COLO829 (cell line): ENCODE measurements around the gene CCL27.

Experiments used
- DNase-seq: peaks from one replicate; pipeline ENCODE4 v3.0.0; 2012; ENCODE audit warnings: low spot score

CCL27 gene

DNA sequence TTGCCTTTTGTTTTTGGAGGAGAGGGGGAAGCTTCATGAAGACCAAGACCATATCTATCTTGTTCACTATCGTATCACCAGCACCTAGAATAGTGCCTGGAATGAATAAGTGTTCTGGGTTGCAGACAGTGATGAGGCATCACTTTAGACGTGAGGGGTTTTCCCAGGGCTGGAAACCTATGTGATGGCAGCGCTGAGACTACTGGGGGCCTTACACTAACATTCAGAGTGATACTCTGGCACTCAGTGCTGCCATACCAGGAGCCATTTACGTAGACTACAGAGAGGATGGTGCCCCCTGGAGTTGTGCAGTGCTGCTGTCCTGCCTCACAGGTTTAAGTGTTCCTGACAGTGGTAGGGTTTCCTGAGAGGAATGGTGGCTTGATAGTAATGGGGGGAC lies 21.7 kb upstream of the CCL27 start:
- no peak for DNase-seq

DNA sequence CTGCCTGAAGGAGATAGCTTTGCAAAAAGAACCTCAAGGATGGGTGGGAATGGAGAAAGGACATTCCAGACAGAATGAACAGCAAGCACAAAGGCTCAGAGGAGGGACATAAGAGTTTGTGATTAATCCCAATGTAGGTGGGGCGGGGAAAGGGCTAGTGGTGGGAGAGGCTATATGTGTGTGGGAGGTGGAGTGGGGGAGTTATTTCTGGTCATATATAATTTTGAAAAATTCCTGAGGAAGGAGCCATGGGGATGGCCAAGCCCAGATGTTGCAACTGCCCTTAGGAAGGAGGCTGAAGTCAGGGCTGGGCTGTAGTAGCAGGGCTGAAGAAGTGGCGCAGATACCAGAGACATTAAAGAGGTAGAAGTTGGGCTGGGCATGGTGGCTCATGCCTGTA lies 13.4 kb upstream of the CCL27 start:
- no peak for DNase-seq

DNA sequence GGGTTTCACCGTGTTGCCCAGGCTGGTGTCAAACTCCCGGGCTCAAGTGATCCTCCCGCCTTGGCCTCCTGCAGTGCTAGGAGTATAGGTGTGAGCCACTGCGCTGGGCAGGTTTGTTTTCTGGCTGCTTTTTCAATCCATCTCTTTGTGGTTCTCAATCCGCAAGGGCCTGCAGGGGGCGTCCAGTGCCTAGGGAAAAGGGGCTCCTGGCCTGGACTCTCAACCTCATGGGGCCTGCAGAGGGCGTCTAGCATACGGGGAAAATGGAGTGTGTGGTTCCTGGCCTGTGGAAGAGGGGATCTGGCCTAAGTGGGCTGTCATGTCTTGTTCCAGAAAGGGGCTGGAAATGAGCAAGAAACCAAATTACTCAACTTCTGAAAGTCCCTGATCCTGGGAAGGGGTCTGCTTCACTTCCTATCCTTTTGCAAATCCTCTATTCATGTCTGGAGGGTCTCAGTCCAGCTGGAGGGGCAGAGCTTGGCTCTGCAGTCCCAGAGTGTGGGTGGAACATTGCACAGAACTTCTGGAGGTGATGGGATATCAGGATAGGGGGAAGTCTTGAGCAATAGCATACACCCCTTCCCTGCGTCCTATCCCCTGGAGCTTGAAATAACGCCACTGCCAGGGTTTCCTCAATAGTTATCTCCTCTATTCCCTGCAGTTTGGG lies 12.7 kb upstream of the CCL27 start:
- peak; percentile 76 for DNase-seq

DNA sequence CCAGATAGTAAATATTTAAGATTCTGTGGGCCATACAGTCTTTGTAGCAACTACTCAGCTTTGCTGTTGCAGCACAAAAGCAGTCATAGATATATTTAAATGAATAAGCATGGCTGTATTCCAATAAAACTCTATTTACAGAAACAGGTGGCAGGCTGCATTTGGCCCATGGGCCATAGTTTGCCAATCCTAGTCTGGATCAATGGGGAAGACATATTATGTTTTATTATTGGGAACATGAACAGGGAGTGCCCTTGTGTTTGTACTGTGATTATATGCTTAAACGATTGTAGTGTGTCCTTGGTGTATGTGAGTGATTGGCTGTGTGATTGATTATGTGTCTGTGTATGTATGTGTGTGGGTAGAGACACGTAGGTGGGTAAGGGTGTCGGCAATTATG lies 12.0 kb upstream of the CCL27 start:
- DNase-seq: no peak

DNA sequence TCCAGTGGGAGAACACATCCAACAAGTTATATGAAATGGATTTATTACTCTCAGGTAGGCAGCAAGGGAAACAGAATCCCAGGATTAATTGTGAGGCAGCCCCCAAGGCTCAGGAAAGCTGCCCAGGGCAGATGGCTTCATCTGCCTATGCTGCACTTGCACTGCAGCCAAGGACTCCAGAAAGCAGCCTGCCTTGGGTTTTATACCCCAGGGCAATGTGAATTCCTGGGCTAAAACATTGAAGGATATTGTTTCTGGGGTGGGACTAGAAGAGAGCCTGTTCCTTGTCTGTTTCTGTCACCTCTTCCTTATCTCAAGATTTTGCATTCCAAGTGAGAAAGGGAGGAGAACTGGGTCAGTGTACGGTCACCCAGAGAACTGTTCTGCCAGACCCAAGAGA lies 8.8 kb upstream of the CCL27 start:
- no peak for DNase-seq

DNA sequence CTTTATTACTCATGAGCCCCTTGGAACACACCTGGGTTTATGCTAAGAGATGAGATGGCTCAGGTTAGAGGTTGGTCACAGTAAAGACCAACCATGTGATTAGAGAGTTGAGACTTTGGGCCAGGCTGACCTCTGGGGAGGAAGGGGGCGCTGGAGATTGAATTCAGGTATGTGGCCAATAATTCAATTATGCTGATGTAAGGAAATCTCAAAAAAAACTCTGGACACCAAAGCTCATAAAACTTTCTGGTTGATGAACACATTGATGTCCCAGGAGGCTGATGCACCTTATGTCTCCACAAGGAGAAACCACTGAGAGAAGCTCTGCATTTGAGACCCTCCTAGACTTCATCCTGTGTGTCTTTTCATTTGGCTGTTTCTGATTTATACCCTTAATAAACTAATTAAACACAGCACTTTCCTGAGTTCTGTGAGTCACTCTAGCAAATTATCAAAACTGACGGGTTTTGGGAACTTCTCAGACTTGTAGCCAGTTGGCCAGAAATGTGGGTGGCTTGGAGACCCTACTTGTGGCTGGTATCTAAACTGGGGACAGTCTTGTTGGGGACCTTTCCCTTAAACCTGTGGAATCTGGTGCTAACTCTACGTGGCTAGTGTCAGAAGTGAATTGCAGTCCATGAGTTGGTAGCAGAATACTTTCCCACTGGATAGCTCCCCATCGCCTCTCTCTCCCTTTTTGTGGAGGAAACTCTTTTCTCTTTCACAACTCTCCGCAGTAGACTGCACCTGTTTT lies 7.5 kb upstream of the CCL27 start:
- no peak for DNase-seq

DNA sequence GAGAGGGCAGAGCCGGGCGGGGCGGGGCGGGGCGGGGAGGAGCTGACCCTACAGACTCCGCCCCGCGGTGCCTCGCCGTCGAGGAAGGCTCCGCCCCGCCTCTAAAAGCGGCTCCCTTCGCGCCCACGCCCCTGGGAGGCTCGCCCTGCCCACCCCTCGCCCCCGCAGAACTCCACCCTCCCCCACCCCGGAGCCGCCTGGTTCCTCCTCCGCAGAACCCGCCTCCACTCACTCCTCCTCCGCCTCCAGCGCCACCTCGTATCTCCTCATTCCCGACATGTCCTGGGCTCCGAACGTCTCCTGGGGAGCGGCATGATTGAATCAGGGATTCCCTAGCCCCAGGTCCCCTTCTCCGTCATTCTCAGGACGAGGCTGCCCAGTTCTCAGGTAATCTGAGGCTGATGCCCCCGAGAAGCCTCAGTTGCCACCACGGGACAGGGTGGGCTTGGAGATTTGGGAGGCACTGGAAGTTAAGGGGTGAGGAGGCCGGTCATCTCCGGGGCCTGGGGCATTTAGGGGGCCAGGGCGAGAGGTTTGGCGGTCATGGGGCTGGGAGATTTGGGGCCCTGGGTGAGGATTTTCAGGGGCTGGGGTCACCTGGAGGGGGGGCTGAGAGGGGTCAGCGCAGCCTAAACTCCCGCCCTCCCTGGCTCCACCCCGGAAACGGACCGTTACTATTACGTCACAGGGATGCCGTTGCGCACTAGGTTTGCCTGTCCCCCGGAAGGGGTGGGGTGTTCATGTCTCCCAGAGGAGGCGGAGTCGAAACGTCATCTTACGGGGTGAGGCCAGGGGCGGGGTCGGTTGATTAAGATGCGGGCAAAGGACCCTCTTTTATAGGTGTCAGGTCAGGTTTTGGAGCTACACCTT lies 3.2 kb upstream of the CCL27 start:
- DNase-seq: peak; percentile 99

DNA sequence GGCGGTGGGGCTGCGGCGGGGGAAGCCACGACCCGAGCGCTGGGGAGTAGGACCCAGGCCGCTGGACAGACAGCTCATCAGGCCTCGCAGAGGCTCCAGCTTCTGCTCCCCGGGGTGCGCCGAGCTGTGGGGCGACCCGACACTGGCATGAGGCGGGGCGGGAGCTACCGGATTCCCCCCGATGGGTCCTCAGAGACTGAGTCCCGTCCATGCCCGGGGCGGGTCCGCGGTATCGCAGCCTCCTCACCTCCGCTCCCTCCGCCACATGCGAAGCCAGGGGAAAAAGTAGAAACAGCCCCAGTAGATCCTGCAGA lies 2.6 kb upstream of the CCL27 start:
- DNase-seq: no peak

DNA sequence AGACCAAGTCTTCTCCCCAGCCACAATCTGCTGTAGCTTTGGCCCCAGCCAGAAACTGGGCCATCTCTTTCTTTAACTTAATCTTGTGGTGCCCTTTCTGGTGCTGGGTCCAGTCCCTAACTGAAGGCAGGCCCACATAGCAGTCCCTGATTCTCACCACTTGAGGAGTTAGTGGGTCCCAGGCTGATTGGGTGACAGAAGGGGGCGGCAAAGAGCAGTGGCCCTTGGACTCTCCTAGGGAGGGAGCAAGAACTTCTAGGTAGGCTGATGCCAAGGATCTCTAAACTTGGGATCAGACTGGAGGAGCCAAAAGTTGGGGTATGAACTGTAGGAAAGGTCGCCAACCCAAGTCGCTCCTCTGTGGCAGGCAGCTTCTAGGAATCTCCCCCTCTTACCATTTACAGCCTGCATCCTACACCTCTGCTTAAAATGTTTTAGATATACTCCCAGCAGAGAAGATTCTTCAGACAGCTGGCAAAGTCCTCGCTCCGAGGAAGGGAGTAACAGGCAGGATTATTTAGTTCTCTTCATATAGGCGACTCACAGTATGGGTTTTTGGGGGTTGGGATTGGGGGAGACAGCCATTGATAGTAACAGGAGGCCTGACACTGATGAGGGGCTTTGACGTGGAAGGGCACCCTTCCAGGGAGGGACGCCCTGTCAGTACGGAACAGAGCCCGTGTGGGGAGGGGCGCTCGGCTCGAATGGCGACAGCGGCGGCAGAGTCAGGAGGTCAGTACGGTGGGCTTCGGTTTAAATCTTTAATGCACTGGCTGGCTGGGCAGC lies 2.0 kb upstream of the CCL27 start:
- DNase-seq: peak; percentile 89

DNA sequence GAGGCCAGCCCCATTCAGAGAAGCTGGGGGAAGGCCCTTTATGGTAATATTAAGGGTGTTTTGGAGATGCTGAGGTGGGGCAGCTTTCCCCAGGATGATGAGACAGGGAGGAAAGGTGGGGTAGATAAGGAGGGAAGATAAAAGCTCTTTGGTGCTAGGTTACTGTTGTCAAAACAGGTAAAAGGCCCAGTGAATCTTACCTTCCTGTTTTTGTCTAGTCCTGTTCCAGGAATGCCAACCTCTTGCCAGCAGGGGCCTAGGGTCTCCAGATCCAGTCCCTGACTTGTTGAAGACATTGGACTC lies 797 bp upstream of the CCL27 start:
- DNase-seq: no peak

DNA sequence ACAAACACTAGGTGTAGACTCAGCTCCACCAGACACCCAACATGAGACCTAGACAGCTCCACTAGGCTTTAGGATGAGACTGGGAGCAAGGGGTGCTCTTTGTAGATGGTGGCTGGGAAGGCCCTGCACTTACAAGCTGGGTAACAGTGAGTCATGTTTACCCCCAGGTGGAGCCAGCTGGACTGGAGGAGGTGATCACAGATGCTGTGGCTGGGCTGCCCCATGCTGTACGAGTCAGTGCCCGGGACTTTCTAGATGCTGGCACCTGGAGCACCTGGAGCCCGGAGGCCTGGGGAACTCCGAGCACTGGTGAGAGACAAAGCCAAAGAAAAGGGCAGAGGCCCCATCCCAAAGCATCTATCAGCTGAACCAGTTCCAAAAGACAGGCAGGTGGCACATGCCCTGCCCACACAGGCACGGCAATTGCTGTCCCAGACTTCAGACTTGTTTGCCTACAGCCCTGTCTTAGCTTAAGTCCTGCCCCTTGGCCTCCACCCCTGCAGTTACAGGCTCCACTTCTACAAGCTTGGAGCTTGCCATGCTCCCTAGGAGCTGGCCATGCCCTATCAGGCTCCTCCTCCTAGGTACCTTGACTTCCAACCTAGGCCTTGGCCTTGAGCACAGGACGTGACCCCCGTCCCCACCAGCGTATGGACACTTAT lies 2.7 kb downstream of the CCL27 start:
- no peak for DNase-seq

DNA sequence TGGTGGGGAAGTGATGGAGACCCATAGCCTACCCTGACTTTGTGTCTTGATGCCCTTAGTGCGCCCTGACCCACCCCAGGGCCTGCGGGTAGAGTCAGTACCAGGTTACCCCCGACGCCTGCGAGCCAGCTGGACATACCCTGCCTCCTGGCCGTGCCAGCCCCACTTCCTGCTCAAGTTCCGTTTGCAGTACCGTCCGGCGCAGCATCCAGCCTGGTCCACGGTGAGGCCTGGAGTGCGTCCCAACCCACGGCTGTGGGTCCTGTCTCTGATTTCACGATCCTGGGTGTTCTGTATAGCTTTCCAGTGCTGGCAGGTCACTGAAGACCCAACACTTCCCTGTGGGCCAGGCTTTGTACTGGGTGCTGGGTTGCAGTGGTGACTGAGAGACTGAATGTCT lies 4.0 kb downstream of the CCL27 start:
- DNase-seq: no peak

DNA sequence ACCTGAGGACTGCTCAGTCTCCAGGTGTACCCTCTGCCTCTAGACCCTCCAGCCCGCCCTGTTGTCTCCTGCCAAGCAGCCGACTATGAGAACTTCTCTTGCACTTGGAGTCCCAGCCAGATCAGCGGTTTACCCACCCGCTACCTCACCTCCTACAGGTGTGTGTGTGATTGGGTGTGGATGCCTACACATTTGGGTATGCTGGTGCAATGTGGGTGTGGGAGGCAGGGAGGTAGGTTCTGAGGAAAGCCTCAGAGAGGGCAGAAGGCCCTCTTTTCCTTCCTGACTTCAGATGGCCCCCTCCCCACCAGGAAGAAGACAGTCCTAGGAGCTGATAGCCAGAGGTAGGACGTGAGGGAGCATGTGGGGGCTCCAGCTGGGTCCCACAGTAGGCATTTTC lies 5.5 kb downstream of the CCL27 start:
- DNase-seq: no peak

DNA sequence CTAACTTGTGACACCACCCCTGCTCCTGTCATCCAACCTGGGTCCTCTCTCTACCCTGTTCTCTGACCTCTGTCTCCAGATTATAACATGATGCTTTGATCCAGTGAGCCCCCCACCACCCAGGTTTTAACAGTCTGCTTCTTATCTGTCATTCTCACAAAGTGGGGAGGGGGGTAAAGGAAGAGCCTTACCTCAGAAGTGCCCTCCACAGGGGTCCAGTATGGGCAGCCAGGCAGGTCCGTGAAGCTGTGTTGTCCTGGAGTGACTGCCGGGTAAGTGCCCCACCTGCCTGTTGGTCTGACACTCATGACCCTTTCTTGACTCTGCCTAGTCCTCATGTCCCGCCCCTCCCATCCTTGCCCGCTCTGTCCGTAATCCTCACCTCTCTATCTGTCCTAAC lies 7.1 kb downstream of the CCL27 start:
- DNase-seq: no peak

DNA sequence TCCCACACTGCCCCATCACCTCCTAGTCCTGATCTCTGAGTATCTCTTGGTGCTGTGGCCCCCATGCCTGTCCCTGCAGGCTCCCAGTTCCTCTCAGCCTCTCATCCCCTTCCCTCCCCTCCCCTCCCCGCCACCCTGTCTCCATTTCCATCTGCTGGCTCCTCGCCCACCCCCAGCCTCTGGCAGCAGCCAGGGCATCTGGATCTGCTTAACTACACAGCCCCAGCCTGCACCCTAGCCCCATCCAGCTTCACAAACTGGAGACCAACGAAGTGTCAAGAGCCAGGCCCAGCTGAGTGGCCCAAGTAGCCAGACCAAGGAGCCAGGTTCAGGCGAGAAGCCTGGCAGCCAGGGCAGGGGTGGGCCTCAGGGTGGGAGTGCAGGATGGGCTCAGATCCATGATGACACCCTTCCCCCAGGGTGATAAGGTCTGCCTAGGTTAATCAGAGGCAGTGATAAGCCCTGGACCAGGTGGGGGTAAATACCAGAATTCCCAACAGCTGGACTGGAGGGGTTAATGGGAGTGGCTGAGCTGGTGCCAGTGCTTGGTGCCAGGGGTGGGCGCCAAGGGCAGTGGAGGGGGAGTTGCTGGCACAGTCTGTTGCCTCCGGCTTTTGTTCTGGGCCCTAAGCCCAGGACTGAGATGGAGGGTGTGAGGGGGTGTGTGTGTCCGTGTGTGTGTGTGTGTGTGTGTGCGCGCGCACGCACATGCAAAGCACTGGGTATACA lies 8.0 kb downstream of the CCL27 start:
- DNase-seq: no peak

DNA sequence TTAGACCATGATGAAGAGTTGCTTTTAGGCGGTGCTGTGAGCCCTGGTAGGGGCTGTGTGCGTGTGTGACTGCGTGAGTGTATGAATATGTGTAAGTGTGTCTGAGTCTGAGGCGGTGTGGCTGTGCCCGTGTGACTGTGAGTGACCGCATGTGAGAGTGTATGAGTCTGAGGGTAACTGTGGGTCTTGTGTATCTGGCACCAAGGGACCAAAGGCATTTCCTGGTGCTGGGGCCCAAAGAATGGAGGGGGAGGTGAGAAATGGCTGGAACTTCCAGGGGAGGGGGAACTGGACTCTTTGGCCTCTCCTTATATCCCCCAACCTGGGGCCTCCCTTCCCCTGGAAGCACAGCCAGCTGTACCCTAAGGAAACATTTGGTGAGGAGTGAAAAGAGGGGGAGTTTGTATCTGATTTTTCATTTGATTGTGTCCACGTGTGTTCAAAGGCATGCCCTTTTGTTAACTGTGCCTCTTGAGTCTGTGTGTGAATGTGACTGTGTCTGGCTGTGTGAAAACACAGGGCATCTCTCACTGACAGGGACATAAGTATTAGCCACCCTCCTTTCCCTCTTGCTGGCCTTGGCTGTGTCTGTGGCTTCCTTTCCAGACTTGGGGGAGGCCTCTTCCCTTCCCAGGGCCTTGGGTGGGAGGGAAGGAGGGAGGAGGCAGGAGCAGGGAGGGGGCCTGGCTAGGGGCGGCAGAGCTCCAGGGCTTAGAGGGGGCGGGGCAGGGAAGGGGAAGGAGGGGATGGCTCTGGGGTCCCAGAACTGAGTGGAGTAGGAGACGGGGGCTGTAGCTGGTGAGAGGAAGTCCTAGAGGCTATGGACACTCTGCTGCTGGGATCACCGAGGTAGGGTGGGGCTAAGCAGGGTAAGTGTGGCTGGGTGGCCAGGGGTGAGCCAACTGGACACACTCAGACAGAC lies 9.0 kb downstream of the CCL27 start:
- no peak for DNase-seq

DNA sequence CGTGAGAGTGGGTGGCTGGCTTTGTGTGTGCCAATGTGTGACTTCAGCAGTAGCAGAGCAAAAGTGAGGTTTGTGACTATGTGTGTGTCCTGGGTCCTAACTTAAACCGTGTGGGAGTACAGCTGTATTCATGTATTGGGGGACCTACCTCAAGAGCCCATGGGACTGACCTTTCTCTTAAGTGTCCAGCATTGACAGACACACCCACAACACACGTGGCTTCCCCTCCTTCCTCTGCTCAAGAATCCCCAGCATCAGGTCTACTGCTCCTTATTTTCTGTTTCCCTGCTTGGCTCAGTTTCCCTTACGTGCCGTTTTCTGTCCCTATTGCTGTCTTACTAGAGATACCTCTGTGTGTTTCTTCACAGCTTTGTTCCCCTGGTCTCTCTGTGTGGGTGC lies 9.9 kb downstream of the CCL27 start:
- DNase-seq: no peak

DNA sequence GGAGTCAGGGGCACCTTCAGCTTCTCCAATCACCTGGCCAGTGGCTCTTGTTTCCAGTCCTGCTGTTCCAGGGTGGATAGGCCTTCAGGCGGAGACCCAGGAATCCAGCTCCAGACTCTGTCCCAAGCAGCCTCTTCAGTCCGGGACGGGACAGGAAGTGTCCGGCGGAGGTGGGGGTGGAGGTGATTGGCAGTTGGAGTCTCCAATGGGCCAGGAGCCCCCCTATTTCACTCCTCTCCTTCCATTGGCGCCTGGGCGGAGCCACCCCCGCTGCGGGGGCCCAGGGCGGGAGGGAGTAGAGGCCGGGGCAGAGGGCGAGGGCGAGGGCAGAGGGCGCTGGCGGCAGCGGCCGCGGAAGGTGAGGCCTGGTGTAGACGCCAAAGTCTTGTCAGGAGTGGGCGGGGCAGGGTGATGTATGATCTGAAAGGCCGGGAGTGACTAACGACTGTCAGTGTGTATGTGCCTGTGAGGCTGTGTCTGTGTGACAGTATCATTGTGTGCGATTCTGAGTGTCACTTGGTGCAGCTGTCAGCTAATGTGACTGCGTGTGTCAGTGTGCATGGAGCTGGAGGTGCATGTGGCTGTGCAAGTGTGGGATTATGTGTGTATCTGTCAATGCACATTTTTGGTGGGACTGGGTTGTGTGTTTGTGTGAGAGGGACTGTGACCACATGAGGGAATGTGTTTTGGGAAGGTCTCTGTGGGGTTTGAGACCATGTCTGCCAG lies 10.4 kb downstream of the CCL27 start, which contains the start of gene IL11RA:
TSS of gene IL11RA (plus strand) at position 310 of the 726 bp plus-strand sequence. CDS start 3,033 bp downstream, outside the sequence.
- peak; percentile 88 for DNase-seq

DNA sequence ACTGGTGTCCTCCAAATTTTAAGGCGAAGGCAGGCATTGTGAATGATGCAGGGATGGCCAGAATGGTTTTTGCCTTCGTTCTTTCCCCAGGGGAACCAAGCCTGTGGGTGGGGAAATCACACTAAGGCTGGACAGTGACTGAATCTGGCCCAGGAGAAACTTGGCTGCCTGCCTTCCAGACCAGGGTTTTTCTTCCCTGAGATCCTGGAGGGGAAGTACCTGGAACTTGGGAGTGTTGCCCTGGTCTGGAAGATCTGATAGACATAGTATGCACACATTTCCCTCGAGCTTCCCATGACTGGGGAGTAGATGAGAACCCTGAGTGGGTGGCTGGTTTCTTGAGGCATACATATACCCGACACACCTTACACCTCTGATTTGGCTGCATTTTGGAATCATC lies 11.1 kb downstream of the CCL27 start:
- DNase-seq: no peak
